GM23248 (cell line): ENCODE measurements around the gene TAB3.

Source experiments
- EZH2 ChIP-seq: fragments of 200-600 bp; sonication (generic); IDR thresholded peaks from 2 replicates; pipeline ENCODE4 v1.6.1; 2018; ENCODE audit warnings: antibody characterized with exemption, mild to moderate bottlenecking; ENCODE audit not compliant: insufficient read depth, poor library complexity, severe bottlenecking
- EZH2phosphoT487 ChIP-seq: fragments of 200-600 bp; sonication (generic); IDR thresholded peaks from 2 replicates; pipeline ENCODE4 v1.6.1; 2018; ENCODE audit warnings: antibody characterized with exemption, moderate library complexity, mild to moderate bottlenecking, low read depth; ENCODE audit not compliant: insufficient read depth

DNA sequence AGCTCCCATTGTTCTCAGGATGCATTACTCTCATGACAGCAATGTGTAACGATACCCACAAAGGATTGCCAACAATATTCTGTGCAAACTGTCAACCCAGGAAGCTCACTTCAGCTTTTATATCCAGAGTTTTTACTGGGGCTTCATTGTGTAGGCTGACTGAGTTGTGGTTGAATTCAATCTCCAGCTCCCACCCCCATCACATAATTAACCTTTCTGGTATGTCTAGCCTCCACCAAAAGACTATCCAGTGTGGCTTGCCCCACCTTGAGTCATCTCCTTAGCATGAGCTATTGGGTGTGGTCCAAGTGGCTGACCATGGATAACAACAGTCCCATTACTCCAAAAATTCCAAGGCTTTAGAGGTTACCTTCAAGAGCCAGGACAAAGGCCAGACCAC is 17.7 kb upstream of the TAB3 start:
- TF ChIP-seq EZH2phosphoT487 (no peak), EZH2 (no peak)
